ENCODE results near the gene NUP58.
"Not testable (repeated sequence)": the region's sequence is repeated elsewhere in the genome, so short reads cannot be mapped to it uniquely, and the experiment has no call there.

Gene NUP58

DNA sequence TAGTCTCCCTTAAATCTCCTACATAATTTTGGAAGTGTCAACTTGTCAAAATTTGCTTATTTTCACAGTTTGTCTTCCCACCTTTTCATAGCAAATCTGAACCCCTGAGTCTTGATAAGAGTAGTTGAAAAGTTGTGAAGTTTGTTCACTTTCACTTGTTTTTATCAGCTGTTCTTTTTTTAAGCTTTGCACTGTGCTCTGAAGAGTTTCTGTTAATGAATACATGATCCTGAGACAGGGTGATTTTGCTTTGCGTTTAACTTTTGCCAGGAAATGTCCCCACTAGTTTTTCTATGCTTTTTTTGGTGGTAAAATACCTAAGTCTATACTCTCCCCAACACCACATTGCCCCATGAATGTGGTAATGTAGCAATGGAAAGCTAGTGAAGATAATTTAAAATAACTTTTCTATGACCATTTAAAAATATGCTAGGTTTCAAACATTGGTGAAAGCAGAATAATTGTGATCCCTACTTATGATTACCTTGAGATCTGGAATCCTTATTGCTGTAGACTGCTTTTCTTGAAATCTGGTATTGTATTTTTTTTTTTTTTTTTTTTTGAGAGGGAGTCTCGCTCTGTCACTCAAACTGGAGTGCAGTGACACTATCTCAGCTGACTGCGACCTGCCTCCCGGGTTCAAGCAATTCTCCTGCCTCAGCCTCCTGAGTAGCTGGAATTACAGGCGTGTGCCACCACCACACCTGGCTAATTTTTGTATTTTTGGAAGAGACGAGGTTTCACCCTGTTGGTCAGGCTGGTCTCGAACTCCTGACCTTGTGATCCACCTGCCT is 5.4 kb downstream of the NUP58 start:
- no peak for DNase-seq (ENCODE audit: low read depth)

DNA sequence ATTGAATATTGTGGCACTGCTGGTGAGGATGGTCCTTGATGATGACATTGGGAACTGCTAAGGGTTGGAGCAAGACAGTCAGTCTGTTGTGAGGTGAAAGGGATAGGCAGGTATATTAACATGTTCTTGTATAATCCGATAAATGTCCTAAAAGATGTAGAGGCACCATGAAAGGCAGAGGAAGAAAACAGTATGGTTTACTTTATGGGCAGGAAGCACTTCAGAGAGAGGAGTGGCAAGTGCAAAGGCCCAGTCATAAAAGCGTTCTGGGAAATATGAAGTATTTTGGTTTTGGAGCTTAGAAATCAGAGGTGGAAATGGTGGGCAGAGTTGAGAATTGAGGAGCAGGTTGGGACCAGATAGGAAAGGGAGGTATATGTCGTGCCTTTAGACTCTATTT is 9.5 kb downstream of the NUP58 start:
- no peak for DNase-seq (ENCODE audit: low read depth)

DNA sequence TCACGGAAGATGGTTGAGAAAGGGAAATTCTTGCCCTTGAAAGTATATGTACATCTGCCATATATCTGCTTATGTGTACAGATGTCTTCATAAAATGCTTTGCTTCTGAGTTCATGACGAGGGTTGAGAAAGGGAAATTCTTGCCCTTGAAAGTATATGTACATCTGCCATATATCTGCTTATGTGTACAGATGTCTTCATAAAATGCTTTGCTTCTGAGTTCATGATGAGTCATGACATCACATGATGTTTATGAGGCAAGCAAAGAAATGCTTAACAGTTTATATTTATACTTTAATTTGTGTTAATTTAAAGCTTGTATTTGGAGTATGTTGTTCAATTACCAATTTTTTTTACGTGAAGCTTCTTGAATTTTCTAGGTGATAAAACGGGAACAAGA is 17.5 kb downstream of the NUP58 start:
- DNase-seq (ENCODE audit: low read depth): not testable (repeated sequence)

DNA sequence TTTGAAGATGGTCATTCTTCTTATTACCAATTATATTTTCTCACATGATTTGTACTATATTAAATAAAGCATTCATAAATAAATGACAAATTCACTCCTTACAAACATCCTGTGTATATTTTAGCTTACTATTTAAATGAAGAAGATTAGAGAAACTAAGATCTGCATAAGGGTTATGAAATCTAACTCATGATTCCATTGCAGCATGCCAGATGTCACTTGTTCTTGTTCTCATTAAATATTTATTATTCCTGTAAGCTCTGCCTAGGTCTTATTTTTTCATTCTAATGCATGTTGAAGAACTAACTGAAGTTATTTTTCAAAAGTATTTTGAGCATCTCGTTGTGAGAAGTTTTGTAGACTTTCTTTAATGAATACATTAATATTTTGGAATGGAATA is 18.3 kb downstream of the NUP58 start:
- DNase-seq (ENCODE audit: low read depth): no peak

DNA sequence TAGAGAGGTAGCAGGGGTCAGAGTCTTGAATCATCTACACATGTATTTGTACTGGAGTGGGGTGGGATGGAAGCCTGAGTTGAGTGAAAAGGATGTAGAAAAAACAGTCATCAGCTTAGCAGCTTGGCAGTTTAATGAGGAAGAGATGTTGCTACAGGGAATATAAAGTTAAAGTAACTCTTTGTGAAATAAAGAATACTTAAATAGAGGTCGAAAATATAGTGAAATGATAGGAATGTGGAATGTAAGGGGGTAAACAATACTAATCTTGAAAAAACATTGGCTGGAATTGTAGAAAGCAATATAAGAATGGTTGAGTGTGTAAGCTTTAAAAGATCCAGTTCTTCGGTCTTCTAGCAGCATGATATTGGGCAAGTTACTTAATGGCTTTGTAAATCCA is 22.7 kb downstream of the NUP58 start:
- DNase-seq (ENCODE audit: low read depth): no peak

DNA sequence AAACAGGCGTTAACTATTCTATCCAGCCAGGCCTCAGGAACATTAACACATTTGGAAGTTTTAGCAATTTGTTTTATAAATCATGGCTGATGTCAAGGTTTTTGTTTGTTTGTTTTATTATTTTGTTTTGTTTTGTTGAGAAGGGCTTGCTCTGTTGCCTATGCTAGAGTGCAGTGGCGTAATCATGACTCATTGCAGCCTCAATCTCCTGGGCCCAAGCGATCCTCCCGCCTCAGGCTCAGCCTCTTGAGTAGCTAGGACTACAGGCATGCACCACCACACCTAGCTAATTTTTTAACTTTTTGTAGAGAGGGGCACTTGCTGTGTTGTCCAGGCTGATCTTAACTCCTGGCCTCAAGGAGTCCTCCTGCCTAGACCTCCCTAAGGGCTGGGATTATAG is 28.3 kb downstream of the NUP58 start:
- no peak for DNase-seq (ENCODE audit: low read depth)

DNA sequence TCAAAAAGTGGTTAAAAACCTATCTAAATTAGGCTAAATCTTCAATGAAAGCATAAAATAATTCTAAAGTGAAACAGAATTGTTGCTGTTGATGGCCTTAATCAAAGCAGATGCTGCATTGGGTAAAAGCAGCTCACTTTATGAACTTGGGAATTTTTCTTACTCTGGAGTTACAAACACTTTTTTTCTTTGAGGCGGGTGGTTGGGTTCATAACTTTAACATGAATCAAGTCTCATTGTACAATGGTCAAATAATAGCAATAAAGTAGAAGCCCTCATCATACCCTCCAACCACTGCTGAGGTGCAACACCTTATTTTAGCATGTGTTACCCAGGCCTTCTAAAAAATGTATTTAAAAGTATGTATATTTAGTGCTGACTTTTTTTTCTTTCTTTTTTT is 29.1 kb downstream of the NUP58 start:
- no peak for DNase-seq (ENCODE audit: low read depth)

DNA sequence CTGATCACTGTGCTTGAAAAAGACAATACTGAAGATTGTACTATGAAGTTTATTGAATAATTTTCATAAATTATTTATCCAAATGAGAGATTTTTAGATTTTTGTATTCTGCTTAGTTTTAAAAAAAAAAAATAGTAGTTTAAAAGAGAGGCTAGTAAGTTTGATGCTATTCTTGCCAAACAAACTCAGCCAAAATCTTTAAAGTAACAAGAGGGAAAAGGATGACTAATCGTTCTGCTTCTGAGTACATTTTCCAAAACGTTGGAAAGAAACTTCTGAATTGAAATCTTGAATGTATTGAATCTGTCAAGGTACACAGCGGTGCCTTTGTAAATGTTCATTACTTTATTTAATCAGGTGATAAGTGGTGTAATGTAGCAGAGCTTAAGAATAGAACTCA is 34.4 kb downstream of the NUP58 start:
- DNase-seq (ENCODE audit: low read depth): no peak

DNA sequence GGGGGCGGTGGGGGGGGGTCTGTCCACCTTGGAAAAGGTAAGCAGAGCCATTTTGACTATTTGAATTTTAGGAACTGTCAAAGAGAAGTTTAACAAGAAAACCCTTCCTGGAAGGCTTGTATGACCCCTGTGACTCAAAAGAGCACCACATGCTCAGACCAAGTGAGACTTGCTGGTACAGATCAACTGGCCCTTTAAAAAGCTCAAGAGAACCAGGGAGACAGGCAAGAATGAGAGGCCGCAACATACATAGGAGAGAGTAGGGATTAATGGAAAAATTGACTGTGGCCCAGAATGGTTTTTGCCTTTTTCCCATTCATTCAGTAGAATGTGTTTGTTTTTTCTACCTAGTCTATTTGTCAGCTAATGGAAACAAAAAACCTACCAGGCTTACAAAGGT is 44.2 kb downstream of the NUP58 start:
- no peak for DNase-seq (ENCODE audit: low read depth)

DNA sequence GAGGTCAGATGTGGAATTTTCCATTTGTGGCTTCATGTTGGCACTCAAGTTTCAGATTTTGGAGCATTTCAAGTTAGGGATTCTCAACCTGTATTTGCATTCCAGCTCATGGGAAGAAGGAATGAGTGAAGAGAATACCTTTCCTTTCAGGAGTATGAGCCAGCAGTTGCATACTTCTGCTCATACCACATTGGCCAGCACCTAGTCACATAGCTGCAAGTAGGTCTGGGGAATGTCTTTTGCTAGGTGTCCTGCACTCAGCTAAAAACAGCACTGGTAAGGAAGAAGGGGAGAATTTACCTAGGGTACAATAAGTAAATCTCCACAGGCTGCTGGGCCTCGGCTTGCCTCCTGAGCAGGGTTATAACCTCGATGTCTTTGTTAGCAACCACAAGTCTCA is 45.7 kb downstream of the NUP58 start:
- no peak for DNase-seq (ENCODE audit: low read depth)

DNA sequence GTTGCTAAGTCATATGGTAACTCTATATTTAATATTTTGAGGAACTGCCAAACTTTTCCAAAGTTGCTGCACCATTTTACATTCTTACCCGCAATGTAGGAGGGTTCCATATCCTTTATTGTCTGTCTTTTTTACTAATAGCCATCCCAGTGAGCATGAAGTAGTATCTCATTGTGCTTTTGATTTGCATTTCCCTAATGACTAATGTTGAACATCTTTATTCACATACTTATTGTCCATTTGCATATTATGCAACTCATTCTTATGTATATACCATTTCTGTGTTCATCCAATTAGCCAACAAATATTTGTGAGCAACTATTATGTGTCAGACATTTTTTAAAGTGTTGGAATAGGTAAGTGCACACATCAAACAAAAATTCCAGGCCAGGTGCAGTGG is 50.0 kb downstream of the NUP58 start:
- DNase-seq (ENCODE audit: low read depth): no peak

DNA sequence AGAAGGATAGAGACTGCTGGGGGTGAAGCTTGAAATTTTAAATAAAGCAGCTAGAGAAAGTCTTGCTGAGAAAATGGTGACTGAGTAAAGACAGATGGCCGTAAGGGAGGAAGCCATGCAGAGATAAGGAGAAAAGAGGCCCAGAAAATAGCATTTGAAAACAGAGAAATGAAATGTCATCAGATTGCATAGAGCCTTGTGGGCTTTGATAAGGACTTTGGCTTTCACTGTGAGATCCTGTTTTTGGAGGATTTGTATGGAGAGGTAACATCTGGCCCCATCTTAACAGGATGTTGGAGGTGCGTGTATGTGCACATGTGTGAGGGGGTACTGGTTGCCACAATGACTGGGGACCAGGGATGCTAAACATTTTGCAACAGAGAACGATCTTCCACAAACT is 50.8 kb downstream of the NUP58 start:
- no peak for DNase-seq (ENCODE audit: low read depth)

DNA sequence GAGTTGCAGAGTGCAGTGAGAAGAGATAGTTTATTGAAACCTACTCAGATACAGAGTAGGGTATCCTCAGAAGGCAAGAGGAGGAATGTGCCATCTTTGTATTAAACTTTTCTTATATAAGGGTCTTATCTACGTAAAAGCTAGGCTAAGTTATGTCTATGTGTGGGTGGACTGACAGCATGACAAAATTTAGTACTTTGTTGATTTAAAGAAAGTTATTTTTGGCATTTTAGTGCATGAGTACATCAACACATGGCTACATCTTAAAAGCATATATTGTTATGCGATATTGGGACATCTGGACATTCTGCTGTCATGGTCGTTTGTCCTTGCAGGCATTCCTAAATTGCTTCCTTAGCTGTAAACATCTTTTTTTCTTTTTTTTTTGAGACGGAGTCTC is 51.4 kb downstream of the NUP58 start:
- no peak for DNase-seq (ENCODE audit: low read depth)

DNA sequence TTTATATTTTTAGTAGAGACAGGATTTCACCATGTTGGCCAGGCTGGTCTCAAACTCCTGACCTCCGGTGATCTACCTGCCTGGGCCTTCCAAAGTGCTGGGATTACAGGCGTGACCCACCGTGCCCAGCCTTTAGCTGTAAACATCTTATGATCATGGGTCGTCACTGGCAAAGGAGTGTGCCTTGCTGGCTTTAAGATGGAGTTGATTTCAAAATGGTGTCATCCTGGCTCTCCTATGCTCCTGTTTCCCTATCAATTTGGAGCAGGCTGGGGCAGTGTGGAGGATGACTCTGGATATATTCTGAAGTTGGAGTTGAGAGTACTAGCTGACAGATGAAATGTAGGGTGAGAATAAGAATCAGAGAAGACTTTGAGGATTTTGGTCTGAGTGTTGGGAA is 51.9 kb downstream of the NUP58 start:
- DNase-seq (ENCODE audit: low read depth): no peak

DNA sequence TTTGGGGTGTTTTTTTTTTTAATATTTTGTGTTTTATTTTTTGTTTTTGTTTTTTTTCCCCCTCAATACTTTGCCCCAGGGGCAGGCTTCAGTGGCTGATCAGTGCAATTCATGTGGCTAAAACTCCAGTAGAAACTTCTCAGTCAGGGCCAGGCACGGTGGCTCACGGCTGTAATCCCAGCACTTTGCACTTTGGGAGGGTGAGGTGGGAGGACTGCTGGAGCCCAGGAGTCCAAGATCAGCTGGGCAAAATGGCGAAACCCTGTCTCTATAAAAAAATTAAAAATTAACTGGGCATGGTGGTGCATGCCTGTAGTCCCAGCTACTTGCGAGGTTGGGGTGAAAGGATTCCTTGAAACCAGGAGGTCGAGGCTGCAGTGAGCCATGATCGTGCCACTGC is 53.0 kb downstream of the NUP58 start:
- DNase-seq (ENCODE audit: low read depth): no peak

DNA sequence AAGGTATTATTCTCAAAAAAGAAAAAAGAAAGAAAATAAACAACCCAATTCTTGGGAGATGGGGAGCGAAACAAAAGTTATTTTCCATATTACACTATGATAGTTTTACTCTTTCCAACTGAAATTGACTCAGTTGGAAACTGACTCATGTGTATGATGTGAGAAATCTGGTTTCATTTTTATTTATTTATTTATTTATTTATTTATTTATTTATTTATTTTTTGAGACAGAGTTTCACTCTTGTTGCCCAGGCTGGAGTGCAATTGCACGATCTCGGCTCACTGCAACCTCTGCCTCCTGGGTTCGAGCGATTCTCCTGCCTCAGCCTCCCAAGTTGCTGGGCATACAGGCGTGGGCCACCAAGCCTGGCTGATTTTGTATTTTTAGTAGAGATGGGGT is 59.0 kb downstream of the NUP58 start:
- not testable (repeated sequence) for DNase-seq (ENCODE audit: low read depth)

DNA sequence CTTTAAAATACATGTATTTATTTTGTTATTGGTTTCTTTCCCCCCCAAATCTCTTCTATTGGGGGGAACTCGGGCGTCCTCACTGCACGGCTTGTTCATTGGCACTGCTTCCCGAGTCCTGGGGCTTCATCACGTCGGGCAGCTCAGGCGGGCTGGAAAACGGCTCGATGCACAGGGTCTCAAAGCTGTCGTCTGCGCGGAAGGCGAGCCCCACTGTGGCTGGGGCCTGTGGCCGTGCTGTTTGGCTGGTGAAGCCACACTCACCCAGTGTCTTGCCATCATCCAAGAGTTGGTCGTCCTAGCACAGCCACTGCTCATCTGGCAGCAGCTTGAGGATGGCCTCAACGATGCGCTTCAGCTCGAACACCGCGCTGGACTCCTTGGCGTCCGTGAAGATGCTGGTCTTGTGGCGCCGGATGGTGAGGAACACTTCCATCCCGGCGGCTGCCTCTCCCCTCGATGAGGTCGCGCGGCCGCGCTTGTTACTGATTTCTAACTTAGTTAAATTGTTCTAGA is 64.4 kb downstream of the NUP58 start:
- no peak for DNase-seq (ENCODE audit: low read depth)

DNA sequence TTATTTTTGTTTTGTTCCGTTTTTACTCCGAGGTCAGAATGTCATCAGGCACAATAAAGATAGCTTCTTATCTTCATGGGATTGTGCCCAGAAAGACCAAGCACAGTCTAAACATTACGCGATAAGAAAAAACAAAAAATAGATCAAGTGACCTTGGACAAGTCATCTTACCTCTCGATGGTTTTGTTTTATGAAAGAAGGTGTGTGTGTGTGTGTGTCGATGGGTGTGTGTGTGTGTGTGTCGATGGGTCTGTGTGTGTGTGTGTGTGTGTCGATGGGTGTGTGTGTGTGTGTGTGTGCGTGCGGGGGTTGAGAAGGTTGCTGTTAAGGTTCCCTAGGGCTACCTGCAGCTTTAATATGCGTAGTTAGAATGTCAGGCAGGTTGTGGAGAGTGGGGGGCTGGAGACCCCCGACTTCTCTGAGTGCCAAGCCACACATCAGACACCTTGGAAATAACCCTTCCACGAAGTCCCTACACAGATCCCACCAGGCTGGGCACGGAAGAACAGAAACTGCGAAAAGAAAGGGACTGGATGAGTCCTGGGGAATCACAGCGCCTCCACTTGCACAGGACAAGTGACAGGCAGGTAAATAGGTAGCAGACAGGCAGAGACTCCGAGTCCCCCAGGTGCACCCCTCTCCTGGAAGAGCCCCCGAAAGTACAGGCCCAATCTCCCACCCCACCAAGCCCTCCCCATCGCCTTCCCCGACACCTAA is 69.9 kb downstream of the NUP58 start:
- DNase-seq (ENCODE audit: low read depth): no peak

DNA sequence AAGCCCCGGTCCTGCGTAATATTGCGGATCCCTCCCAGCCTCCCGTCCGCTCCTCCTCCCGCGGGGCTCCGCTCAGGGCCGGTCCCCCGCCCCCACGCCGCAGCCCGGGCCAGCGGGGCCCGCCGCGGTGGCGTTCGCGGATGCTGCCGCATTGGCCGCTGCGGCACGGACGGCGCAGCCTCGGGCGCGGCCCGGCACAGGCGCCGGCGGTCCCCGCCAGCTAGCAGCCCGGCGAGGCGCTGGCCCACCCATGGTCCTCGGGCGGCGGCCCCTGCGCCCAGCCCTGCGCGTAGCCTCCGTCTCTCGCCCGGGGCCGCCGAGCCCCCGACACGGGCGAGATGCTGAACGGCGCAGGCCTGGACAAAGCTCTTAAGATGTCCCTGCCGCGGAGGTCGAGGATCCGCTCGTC is 70.5 kb downstream of the NUP58 start, which contains the start of gene ATP8A2:
ATP8A2 (plus strand) TSS at position 100 of the 409 bp plus-strand sequence; CDS start at position 339, 239 bp downstream.
- no peak for DNase-seq (ENCODE audit: low read depth)

DNA sequence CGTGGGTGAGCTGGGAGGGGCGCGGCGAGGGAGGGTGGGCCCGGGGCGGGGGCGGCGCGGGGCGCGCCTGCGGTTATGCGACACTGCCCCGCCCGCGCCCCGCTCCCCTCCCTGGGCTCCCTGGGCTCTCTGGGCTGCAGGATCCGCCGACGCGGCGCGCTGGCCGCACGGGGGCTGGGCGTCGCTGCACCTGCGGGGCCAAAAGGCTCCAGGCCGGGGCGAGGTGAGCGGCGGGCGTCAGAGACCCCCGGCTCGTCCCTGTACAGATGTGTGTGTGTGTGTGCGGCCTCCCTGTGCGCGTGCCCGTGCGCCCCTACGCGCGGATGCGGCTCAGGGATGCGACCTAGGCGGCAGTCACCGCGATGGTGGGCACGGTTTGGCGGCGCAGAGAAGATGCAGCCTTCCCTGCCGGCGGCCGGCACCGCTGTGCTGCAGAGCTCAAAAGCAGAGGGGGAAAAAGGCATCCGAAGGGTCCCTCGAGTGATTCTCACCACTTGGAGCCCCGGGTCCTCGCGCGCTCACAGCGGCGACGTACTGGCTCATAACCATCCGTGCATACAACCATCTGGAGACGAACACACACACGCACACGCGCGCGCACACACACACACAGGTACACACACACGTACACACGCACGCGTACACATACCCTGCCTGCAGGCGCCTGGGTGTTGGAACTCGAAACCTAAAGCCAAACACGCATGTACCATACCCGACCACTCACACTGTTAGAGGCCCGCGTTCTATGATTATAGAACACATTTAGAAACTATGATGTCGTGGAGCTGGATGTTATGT is 71.1 kb downstream of the NUP58 start:
- no peak for DNase-seq (ENCODE audit: low read depth)

DNA sequence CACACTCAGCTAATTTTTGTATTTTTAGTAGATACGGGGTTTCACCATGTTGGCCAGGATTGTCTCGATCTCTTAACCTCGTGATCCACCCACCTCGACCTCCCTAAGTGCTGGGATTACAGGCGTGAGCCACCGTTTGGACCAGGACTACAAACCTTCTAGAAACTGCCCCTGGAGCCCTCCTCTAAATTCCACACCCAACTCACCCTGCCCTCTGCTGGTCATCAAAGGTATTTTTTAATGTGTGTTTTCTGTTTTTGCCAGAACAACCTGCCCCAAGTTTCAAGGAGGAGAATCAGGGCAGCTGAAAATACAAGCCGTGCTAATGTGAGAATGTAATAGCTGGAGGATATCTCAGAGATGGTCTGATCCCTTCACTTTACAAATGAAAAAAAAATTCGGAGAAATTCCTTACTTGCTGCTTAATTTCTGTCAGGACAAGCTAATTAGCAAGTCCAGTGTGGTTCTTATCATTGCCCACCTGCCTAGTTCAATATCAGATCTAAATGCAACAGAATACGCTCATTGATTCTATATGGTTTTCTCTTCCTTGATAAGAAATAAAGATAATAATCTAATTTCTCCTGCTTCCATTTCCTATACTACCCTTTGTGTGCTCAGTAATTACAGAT is 74.4 kb downstream of the NUP58 start:
- DNase-seq (ENCODE audit: low read depth): no peak

All from activated T-helper 1 cell treated with Interleukin-2 at 50 U/mL for 16 hours (primary cell).